GM18508 (cell line): ENCODE measurements around the gene CELSR1.

Source experiments
- ATAC-seq: cut with Tn5 transposase; IDR thresholded peaks from one replicate; pipeline ENCODE4 v1.9.1; 2021; ENCODE audit warnings: moderate number of reproducible peaks; ENCODE audit not compliant: insufficient read depth, unreplicated experiment

Gene CELSR1

GRCh38 chr22:46450931-46451561 is 86.4 kb downstream of the CELSR1 start:
- ATAC-seq, result no peak

DNA sequence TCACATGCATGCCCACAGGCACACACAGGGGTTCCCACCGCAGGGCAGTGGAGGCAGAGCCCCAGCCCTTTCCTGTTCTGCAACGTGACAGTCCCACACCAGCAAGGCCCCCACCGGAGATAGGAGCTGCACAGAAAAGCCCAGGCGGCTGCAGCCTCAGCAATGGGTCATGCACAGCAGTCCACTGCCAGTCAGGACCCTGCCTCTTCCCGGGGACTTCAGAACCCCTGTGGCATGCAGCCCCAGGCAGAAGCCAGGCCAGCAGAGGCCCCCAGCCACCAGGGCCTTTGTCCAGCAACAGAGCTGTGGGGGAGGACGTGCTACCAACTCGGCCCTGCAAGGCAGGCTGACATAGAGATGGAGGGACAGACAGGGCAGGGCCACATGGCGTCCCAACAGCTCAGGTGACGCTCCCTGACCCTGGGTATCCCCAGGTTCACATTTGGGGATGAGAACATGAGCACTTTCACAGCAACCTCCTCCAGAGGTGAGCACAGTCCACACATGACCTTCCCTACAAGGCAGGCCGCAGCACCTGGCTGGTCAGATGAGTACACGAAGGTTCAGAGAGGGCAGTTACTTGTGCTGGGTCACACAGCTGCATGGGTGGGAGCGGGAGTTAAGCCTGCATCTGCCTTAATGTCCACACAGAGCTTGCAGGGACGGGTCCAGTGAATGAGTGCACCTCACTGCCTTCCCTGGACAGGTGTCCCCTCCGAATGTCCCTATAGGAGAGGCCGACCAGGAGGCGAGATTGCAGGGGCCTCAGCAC is 87.3 kb downstream of the CELSR1 start:
- ATAC-seq, result no peak

GRCh38 chr22:46449116-46449691 is 88.2 kb downstream of the CELSR1 start:
- ATAC-seq, result no peak

- ATAC-seq, result no peak
These were observed 89.1 kb downstream of the CELSR1 start for GRCh38 chr22:46448333-46448732.

- no peak for ATAC-seq
These were observed 89.5 kb downstream of the CELSR1 start for GRCh38 chr22:46447906-46448305.

DNA sequence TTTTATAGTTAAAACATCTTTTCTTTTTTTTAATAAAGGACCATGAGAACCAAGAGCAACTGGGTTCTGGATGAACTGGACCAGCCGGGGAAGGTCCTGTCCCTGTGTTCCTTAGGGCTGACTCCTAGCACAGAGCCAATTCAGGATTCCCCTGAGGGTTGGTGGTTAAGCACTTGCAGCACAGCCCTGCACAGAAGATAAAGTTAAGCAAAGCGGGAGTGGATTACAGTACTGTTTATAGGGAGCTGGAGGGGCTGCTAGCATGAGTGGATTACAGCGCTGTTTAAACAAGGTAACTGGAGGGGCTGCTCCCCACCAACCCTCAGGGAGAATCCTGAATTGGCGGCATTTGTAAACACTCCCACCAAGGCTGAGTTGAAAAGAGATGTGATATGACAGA is 90.6 kb downstream of the CELSR1 start:
- no peak for ATAC-seq

GRCh38 chr22:46445771-46446420 is 91.5 kb downstream of the CELSR1 start:
- ATAC-seq, result no peak

DNA sequence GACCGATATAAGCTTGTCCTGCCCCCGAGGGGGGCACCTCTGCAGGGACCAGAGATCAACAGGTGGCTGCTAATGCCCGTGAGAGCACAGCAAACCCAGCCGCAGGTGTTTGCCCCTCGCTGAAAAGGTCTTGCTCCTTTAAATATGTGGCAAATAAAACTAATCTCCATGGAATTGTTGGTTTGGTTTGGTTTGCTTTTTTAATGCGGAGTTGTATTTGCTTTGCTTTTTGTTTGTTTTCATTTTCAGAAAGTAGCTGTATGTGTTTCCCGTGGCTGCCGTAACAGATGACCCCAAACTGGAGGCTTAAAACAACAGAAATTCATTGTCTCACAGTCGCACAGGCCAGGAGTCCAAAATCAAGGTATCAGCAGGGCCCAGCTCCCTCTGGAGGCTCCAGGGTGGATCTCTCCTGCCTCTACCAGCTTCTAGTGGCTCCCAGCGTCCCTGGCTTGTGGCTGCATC is 93.0 kb downstream of the CELSR1 start:
- ATAC-seq, result no peak

GRCh38 chr22:46443850-46444389 is 93.5 kb downstream of the CELSR1 start:
- no peak for ATAC-seq

GRCh38 chr22:46442217-46442853 is 95.1 kb downstream of the CELSR1 start:
- ATAC-seq, result no peak

GRCh38 chr22:46439576-46440465 is 97.6 kb downstream of the CELSR1 start:
- ATAC-seq, result no peak

DNA sequence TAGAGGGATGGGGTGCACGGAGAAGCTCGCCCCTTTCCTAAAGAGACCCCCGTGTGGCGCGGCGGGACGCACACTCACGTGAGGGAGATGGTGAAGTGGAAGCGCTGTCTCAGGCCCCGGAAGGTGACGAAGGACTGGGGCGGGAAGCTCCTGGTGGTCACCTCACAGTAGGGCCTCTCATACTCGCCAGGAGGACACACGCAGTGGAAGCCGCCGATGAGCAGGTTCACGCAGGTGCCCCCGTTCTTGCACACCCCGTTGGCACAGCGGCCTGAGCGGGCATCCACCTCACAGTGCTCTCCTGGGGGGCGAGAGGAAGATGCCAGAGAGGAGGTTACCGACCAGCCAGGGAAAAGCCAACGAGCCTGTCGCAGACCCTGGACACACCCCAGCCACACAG is 98.3 kb downstream of the CELSR1 start:
- no peak for ATAC-seq

DNA sequence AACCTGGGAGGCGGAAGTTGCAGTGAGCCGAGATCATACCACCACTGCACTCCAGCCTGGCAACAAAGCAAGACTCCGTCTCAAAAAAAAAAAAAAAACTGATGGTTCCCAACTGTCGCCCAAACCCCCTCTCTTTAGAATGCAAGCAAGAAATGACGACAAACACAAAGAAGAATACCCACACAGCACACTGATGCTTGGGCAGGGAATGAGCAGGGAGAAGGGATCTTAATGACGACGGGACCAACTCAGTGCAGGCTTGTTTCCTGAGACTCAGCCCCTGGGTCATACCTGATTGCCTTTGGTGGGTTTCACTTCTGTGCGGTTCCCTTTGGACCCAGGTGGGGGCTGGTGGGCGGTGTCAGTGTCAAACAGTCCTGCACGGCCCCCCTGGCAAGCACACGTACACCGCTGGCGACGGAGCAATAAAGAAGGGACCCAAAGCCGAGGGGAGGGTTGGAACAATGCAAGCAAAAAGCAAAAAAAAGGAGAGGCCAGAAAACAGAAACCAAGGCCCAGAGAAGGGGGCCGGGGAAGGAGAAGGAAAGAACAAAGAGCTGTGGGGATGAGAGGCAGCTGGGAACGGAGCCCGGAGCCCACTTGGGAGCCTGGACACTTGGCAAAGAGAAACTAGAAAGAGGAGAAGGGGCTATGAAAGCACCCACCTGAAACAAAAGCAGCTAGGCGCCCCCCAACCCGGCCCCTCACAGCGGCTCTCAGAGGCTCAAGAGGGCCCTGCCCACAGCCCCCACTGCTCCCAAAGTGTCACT is 99.6 kb downstream of the CELSR1 start:
- ATAC-seq, result no peak

GRCh38 chr22:46436595-46437175 is 100.7 kb downstream of the CELSR1 start:
- ATAC-seq, result no peak

DNA sequence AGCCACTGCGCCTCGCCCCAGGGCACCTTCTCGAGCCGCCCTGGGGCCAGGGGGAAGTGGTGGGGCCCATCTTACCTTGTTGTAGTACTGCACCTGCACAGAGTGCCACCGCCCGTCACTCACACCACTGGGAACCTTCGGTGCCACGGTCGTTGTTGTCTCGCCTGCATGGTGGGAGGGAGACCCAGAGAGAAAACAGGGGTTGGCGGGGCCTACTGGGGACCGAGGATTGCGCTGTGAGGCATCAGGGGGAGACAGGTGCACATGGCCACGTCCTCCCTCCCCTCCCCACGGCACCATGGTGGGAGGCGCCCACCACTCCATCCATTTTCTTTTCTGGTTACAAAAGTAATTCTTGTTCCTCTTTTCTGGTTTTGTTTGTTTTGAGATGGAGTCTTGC is 104.1 kb downstream of the CELSR1 start:
- ATAC-seq, result no peak

DNA sequence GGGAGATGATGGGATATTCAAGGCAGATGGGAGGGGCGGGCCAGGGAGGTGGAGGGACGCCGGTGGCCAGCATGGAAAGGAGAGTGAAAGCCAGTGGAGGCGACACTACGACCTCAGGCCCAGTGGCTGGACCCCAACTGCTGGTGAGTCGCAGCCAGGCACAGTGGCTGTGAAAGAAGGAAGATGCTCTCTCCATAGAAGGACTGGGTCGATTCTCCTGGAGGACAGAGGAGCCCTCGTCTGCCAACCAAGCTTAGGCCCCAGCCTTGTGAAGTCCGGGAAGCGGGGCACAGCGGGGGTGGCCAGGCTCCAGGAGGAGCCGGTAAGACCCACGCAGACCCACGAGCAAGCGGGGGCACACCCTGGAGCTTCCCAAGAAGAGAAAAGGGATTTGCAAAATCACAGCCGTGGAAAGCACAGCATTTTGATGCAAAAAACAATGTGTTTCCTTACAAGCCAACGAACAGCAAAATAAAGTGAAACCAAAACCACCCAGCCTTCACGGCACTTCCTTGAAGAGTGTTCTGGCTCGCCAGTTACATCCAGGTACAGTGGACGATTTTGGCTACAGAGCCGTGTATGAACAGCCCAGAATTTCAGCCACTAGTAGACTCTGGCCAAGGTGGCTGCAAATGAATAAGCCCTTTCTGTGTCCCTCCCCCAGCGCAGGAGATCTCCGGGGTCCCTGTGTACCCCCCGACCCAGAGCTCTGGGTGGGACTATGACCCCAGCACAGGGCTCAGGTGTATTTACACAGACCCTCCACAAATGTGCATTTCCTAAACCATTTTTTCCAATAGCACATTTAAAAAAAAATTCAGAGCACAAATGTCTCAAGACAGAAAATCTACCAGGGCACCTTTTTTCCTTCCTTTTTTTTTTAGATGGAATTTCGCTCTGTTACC is 105.0 kb downstream of the CELSR1 start:
- ATAC-seq, result no peak
